H1 (cell line): ENCODE results near the gene SLC27A5. TPM values are rescaled to one million over a fixed set of nuclear protein-coding genes. Genes with fewer than 3 reads are reported as not detected.

Experiments
- BCL11A ChIP-seq, 2 experiments: IDR thresholded peaks; one replicate each; pipeline ENCODE4 v1.6.1; 2011; ENCODE audit warnings: low read depth in 2 of 2, low read length in 2 of 2, mild to moderate bottlenecking in 2 of 2
- BRCA1 ChIP-seq: IDR thresholded peaks from 2 replicates; pipeline ENCODE4 v1.6.1; 2012; ENCODE audit warnings: low read depth, low read length, improper control_type of control experiment
- CEBPB ChIP-seq: IDR thresholded peaks from 2 replicates; pipeline ENCODE4 v1.6.1; 2012; ENCODE audit warnings: low read depth, low read length
- CTCF ChIP-seq, 3 experiments: IDR thresholded peaks; 1 replicate in 2 of 3; 2 replicates in 1 of 3; pipeline versions ENCODE4 v1.5.1 to v1.6.1; 2011; ENCODE audit warnings: low read length in 3 of 3, mild to moderate bottlenecking in 3 of 3, inconsistent platforms in 2 of 3, low read depth in 1 of 3, moderate library complexity in 1 of 3; ENCODE audit not compliant: insufficient read depth in 1 of 3; ENCODE audit errors: control extremely low read depth in 1 of 3
- EP300 ChIP-seq, 2 experiments: IDR thresholded peaks; 1 replicate in 1 of 2; 2 replicates in 1 of 2; pipeline ENCODE4 v1.6.1; 2011 to 2012; ENCODE audit warnings: low read depth in 2 of 2, low read length in 2 of 2, mild to moderate bottlenecking in 2 of 2, borderline replicate concordance in 1 of 2, inconsistent platforms in 1 of 2, moderate library complexity in 1 of 2
- EZH2 ChIP-seq: fragments of 200-600 bp; sonication (generic); IDR thresholded peaks from 2 replicates; pipeline ENCODE4 v1.7.1; 2012; ENCODE audit warnings: low read depth, mild to moderate bottlenecking, moderate library complexity, low read length, inconsistent platforms; ENCODE audit not compliant: severe bottlenecking
- GTF2F1 ChIP-seq: IDR thresholded peaks from 2 replicates; pipeline ENCODE4 v1.6.1; 2012; ENCODE audit warnings: low read depth, low read length, improper control_type of control experiment, borderline replicate concordance
- HDAC2 ChIP-seq, 2 experiments: fragments of 300-600 bp in 1 of 2; sonication (generic) in 1 of 2; IDR thresholded peaks; 2 replicates each; pipeline ENCODE4 v1.6.1; 2011 to 2012; ENCODE audit warnings: low read depth in 2 of 2, low read length in 2 of 2, mild to moderate bottlenecking in 2 of 2, moderate library complexity in 2 of 2, borderline replicate concordance in 1 of 2, inconsistent platforms in 1 of 2
- KDM1A ChIP-seq: fragments of 200-600, 300-600 bp; sonication (generic); IDR thresholded peaks from 2 replicates; pipeline ENCODE4 v1.7.1; 2016; ENCODE audit warnings: mild to moderate bottlenecking, low read length, borderline replicate concordance
- MAFK ChIP-seq: IDR thresholded peaks from 2 replicates; pipeline ENCODE4 v1.6.1; 2012; ENCODE audit warnings: low read depth, mild to moderate bottlenecking, improper control_type of control experiment, low read length
- NANOG ChIP-seq: IDR thresholded peaks from 2 replicates; pipeline ENCODE4 v1.6.1; 2011; ENCODE audit warnings: low read length, low read depth, mild to moderate bottlenecking, inconsistent platforms; ENCODE audit not compliant: insufficient read depth, poor library complexity, severe bottlenecking
- RAD21 ChIP-seq, 2 experiments: IDR thresholded peaks in 1 of 2; conservative IDR thresholded peaks in 1 of 2; 2 replicates each; pipeline ENCODE4 v1.6.1; 2011; ENCODE audit warnings: low read depth in 2 of 2, low read length in 2 of 2, improper control_type of control experiment in 1 of 2, inconsistent platforms in 1 of 2, mild to moderate bottlenecking in 1 of 2, moderate library complexity in 1 of 2
- RFX5 ChIP-seq: IDR thresholded peaks from 2 replicates; pipeline ENCODE4 v1.6.1; 2011; ENCODE audit warnings: low read depth, low read length, improper control_type of control experiment, borderline replicate concordance
- SP4 ChIP-seq: IDR thresholded peaks from 2 replicates; pipeline ENCODE4 v1.6.1; 2012; ENCODE audit warnings: low read length, inconsistent platforms
- TEAD4 ChIP-seq: IDR thresholded peaks from 2 replicates; pipeline ENCODE4 v1.6.1; 2012; ENCODE audit warnings: low read depth, low read length, inconsistent platforms, mixed read lengths
- polyA plus RNA-seq, 7 experiments: library from polyadenylated mRNA; depleted of rRNA in 3 of 7; stranded (reverse) in 5 of 7; unstranded in 2 of 7; fragments of >200 nt in 5 of 7; fragments of 200-250 nt in 2 of 7; gene quantifications; 1 replicate in 5 of 7; 2 replicates in 1 of 7; 4 replicates in 1 of 7; pipeline versions ENCODE4 v1.2.1 to v1.2.3, GENCODE V29; 2011 to 2013; ENCODE audit warnings: missing spikeins in 2 of 7, mixed read lengths in 2 of 7
- total RNA-seq: library from RNA; stranded (reverse); fragmentation: NEBNext Ultra II Directional; extraction: Animal tissue kit (Norgen Biotek cat#: 25700); gene quantifications from 2 replicates; pipeline ENCODE4 v1.2.1, GENCODE V29; 2021
- TF ChIP-seq, protein P1 (sequence below): IDR thresholded peaks from 2 replicates; pipeline ENCODE4 v1.6.1; 2011; ENCODE audit warnings: low read length, improper control_type of control experiment
- TF ChIP-seq, protein P2 (sequence below): IDR thresholded peaks from 2 replicates; pipeline ENCODE4 v1.6.1; 2012; ENCODE audit warnings: inconsistent platforms

The SLC27A5 gene
- total and polyA plus RNA-seq, 2 of the 8 experiments (the other 6 are each of a cell fraction or from before 2014, with no cell fraction given), result 25.1 to 80.5 TPM

GRCh38 chr19:58519355-58520256 is 7.8 kb upstream of the SLC27A5 start, which contains the start of gene ZBTB45 (continued):
- TF ChIP-seq CTCF (IDR thresholded peaks at IDR 0.05; ENCODE audit: control extremely low read depth in 1 of 3, insufficient read depth in 1 of 3, low read depth in 1 of 3, low read length in 3 of 3) (peak; percentile 83 to 93 (median 86)), EP300 (IDR thresholded peaks at IDR 0.05; ENCODE audit: borderline replicate concordance in 1 of 2, low read depth in 2 of 2, low read length in 2 of 2) (no peak), RFX5 (no peak), GTF2F1 (peak; percentile 24; the same call in 1 of the 2 replicates), CEBPB (0 out of 2 replicates have a peak, but pooled peaks have one; percentile 1), SP4 (peak; percentile 78; the same call in 1 of the 2 replicates), KDM1A (no peak), TEAD4 (peak; percentile 89), BCL11A (IDR thresholded peaks at IDR 0.05; ENCODE audit: low read depth in 2 of 2, low read length in 2 of 2) (no peak), RAD21 (IDR thresholded peaks at IDR 0.05 in 1 of 2, conservative IDR thresholded peaks at IDR 0.05 in 1 of 2; ENCODE audit: low read depth in 2 of 2, low read length in 2 of 2) (peak; percentile 78 to 79), EZH2 (no peak), BRCA1 (peak; percentile 54; the same call in 1 of the 2 replicates), MAFK (peak; percentile 7; the same call in 1 of the 2 replicates), HDAC2 (IDR thresholded peaks at IDR 0.05; ENCODE audit: borderline replicate concordance in 1 of 2, low read depth in 2 of 2, low read length in 2 of 2) (peak in 1 of 2 experiments; percentile 91; a peak in 2 of 4 replicates), NANOG (no peak)
- TF ChIP-seq, protein P1, sequence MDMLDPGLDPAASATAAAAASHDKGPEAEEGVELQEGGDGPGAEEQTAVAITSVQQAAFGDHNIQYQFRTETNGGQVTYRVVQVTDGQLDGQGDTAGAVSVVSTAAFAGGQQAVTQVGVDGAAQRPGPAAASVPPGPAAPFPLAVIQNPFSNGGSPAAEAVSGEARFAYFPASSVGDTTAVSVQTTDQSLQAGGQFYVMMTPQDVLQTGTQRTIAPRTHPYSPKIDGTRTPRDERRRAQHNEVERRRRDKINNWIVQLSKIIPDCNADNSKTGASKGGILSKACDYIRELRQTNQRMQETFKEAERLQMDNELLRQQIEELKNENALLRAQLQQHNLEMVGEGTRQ, result no peak
- TF ChIP-seq, protein P2, sequence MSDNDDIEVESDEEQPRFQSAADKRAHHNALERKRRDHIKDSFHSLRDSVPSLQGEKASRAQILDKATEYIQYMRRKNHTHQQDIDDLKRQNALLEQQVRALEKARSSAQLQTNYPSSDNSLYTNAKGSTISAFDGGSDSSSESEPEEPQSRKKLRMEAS, result peak; percentile 61
